Gastrocnemius medialis (tissue), 4 donors: ENCODE measurements around the gene LRRC4C.

Experiments
- CTCF ChIP-seq, 5 experiments: fragments of 450-650 bp in 3 of 5; fragments of 200-600 bp in 2 of 5; sonication (generic) in 2 of 5; IDR thresholded peaks in 4 of 5; conservative IDR thresholded peaks in 1 of 5; 1 replicate in 4 of 5; 2 replicates in 1 of 5; pipeline ENCODE4 v1.5.1; 2016 to 2019; ENCODE audit warnings: antibody characterized with exemption in 5 of 5, mild to moderate bottlenecking in 3 of 5, moderate library complexity in 3 of 5
- POLR2A ChIP-seq, 2 donors: fragments of 450-650 bp; IDR thresholded peaks; one replicate each; pipeline ENCODE4 v1.6.1; 2017; ENCODE audit warnings: antibody characterized with exemption in 2 of 2, mild to moderate bottlenecking in 2 of 2, moderate library complexity in 2 of 2

- TF ChIP-seq POLR2A (IDR thresholded peaks at IDR 0.05) (no peak), CTCF (IDR thresholded peaks at IDR 0.05 in 4 of 5, conservative IDR thresholded peaks at IDR 0.05 in 1 of 5) (no peak)
Measured at GRCh38 chr11:40688369-40688768, 771.1 kb downstream of the LRRC4C start.
